Liver (tissue), 9 donors: Measurements from ENCODE around the gene PCAT6. TPM values are rescaled to one million over a fixed set of nuclear protein-coding genes. Genes with fewer than 3 reads are reported as not detected.

Experiments used
- DNase-seq: peaks from one replicate; pipeline ENCODE4 v3.0.0-alpha.2; 2017; ENCODE audit warnings: low spot score
- H3K27ac ChIP-seq, 2 donors: one replicate each; pipeline ENCODE4 v1.7.0; 2013; ENCODE audit warnings: inconsistent platforms in 2 of 2, low read length in 2 of 2, control low read depth in 1 of 2, low read depth in 1 of 2, mild to moderate bottlenecking in 1 of 2
- H3K27me3 ChIP-seq, 4 donors: one replicate each; pipeline versions ENCODE4 v1.6.1 to v1.7.0; 2013; ENCODE audit warnings: low read length in 3 of 4, inconsistent platforms in 1 of 4, mild to moderate bottlenecking in 1 of 4, moderate library complexity in 1 of 4; ENCODE audit not compliant: control insufficient read depth in 4 of 4, insufficient read depth in 4 of 4
- H3K36me3 ChIP-seq, 4 donors: one replicate each; pipeline versions ENCODE4 v1.6.1 to v1.7.0; 2013; ENCODE audit warnings: low read length in 3 of 4, mild to moderate bottlenecking in 3 of 4, low read depth in 1 of 4, moderate library complexity in 1 of 4; ENCODE audit not compliant: control insufficient read depth in 4 of 4, insufficient read depth in 3 of 4
- H3K4me1 ChIP-seq, 4 donors: one replicate each; pipeline versions ENCODE4 v1.6.1 to v1.7.0; 2013; ENCODE audit warnings: low read length in 3 of 4, mild to moderate bottlenecking in 3 of 4, moderate library complexity in 1 of 4; ENCODE audit not compliant: control insufficient read depth in 4 of 4, insufficient read depth in 4 of 4
- H3K4me3 ChIP-seq, 3 donors: one replicate each; pipeline versions ENCODE4 v1.6.1 to v1.7.0; 2013; ENCODE audit warnings: low read length in 3 of 3, control low read depth in 1 of 3, low read depth in 1 of 3, mild to moderate bottlenecking in 1 of 3
- H3K9ac ChIP-seq, 2 donors: one replicate each; pipeline ENCODE4 v1.7.0; 2013; ENCODE audit warnings: low read length in 2 of 2, mild to moderate bottlenecking in 2 of 2, moderate library complexity in 2 of 2, control low read depth in 1 of 2, low read depth in 1 of 2
- H3K9me3 ChIP-seq, 4 donors: one replicate each; pipeline versions ENCODE4 v1.6.1 to v1.7.0; 2013; ENCODE audit warnings: low read length in 3 of 4; ENCODE audit not compliant: control insufficient read depth in 4 of 4
- EGR1 ChIP-seq, 2 donors: IDR thresholded peaks; 2 replicates each; pipeline ENCODE4 v1.6.1; 2016 to 2018; ENCODE audit warnings: antibody characterized with exemption in 2 of 2, low read depth in 2 of 2
- FOXA1 ChIP-seq: IDR thresholded peaks from 2 replicates; pipeline ENCODE4 v1.6.1; 2016; ENCODE audit warnings: antibody characterized with exemption
- FOXA2 ChIP-seq: IDR thresholded peaks from 2 replicates; pipeline ENCODE4 v1.6.1; 2016; ENCODE audit warnings: antibody characterized with exemption
- GABPA ChIP-seq, 2 donors: IDR thresholded peaks in 1 of 2; conservative IDR thresholded peaks in 1 of 2; 2 replicates each; pipeline ENCODE4 v1.6.1; 2016; ENCODE audit warnings: antibody characterized with exemption in 2 of 2, mild to moderate bottlenecking in 1 of 2, moderate library complexity in 1 of 2
- HNF4A ChIP-seq, 2 donors: conservative IDR thresholded peaks; 2 replicates each; pipeline ENCODE4 v1.6.1; 2016; ENCODE audit warnings: antibody characterized with exemption in 2 of 2, mild to moderate bottlenecking in 2 of 2
- HNF4G ChIP-seq: IDR thresholded peaks from 2 replicates; pipeline ENCODE4 v1.6.1; 2016; ENCODE audit warnings: antibody characterized with exemption
- NR2F2 ChIP-seq: IDR thresholded peaks from 2 replicates; pipeline ENCODE4 v1.6.1; 2016; ENCODE audit warnings: antibody characterized with exemption
- RAD21 ChIP-seq, 2 donors: IDR thresholded peaks; 2 replicates each; pipeline ENCODE4 v1.6.1; 2016; ENCODE audit warnings: antibody characterized with exemption in 2 of 2, mild to moderate bottlenecking in 2 of 2
- RXRA ChIP-seq, 2 donors: IDR thresholded peaks; 2 replicates each; pipeline ENCODE4 v1.6.1; 2017 to 2018; ENCODE audit warnings: antibody characterized with exemption in 2 of 2, mild to moderate bottlenecking in 1 of 2
- SP1 ChIP-seq: IDR thresholded peaks from 2 replicates; pipeline ENCODE4 v1.6.1; 2018; ENCODE audit warnings: antibody characterized with exemption, mild to moderate bottlenecking
- YY1 ChIP-seq: IDR thresholded peaks from 2 replicates; pipeline ENCODE4 v1.6.1; 2016; ENCODE audit warnings: antibody characterized with exemption, mild to moderate bottlenecking
- WGBS: extraction: QIAGEN DNeasy Blood & Tissue Kit; methylation state at CpG from one replicate; pipeline ENCODE4 v1.1.7; 2013; 5-methylcytosine and 5-hydroxymethylcytosine counted together
- polyA plus RNA-seq, 2 donors: library from polyadenylated mRNA; stranded (reverse) in 1 of 2; unstranded in 1 of 2; fragments of 200-250 nt in 1 of 2; fragments of >200 nt in 1 of 2; fragmentation: Nextera tagmentation in 1 of 2; extraction: Ambion mirVana in 1 of 2; gene quantifications; one replicate each; pipeline versions ENCODE4 v1.2.1 to v1.2.3, GENCODE V29; 2013 to 2015
- total RNA-seq, 2 donors: library from RNA; depleted of rRNA; stranded (reverse); fragments of >200 nt; gene quantifications; one replicate each; pipeline ENCODE4 v1.2.3, GENCODE V29; 2014
- TF ChIP-seq, protein P1 (sequence below): IDR thresholded peaks from 2 replicates; pipeline ENCODE4 v1.6.1; 2016; ENCODE audit warnings: antibody characterized with exemption
- TF ChIP-seq, protein P2 (sequence below): fragments of 150-350 bp; IDR thresholded peaks from 2 replicates; pipeline ENCODE4 v1.5.1; 2017; ENCODE audit warnings: improper control_type of control experiment, low read depth, low read length; ENCODE audit not compliant: missing input control
- TF ChIP-seq, protein P3 (sequence below): IDR thresholded peaks from 2 replicates; pipeline ENCODE4 v1.6.1; 2016; ENCODE audit warnings: antibody characterized with exemption
- TF ChIP-seq, protein P4 (sequence below): IDR thresholded peaks from 2 replicates; pipeline ENCODE4 v1.6.1; 2016; ENCODE audit warnings: antibody characterized with exemption, mild to moderate bottlenecking
- TF ChIP-seq, protein P5 (sequence below): IDR thresholded peaks from 2 replicates; pipeline ENCODE4 v1.6.1; 2016; ENCODE audit warnings: antibody characterized with exemption
- donor health status: healthy.
- donor health status: healthy.
- donor health status: healthy.
- donor health status: healthy.
- donor health status: healthy.

The PCAT6 gene
- total and polyA plus RNA-seq, 4 donors = 0.23 to 1.2 TPM; not detected in 2

DNA sequence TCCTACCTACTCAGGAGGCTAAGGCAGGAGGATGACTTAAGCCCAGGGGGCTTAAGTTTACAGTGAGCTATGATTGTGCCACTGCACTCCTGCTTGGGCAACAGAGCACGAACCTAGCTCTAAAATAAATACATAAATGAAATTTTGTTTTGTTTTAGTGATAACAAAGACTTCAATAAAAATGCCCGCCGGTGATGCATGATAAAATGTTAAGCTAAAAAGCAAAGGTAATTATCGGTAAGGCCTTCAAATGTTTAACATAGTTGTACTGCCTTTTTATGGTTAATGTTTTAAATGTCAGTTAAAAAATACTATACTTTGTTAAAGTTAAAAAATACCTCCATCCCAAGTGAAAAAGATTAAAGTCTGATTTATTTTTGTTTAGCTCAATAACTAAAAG, 29.6 kb upstream of the PCAT6 start:
- WGBS = 86% methylated on average over 4 of the region's 4 CpGs
- Histone ChIP-seq H3K4me1 (peaks cover 0 to 5% (median 0%) of the 10 kb centered on the region in 4 donors), H3K36me3 (no peaks in the 10 kb centered on the region), H3K9me3 (no peaks in the 10 kb centered on the region), H3K27me3 (no peaks in the 10 kb centered on the region), H3K27ac (no peak overlapping the region), H3K4me3 (no peak overlapping the region), H3K9ac (no peak overlapping the region)
- no peak for DNase-seq
- TF ChIP-seq HNF4G (no peak), YY1 (no peak), FOXA1 (no peak)

DNA sequence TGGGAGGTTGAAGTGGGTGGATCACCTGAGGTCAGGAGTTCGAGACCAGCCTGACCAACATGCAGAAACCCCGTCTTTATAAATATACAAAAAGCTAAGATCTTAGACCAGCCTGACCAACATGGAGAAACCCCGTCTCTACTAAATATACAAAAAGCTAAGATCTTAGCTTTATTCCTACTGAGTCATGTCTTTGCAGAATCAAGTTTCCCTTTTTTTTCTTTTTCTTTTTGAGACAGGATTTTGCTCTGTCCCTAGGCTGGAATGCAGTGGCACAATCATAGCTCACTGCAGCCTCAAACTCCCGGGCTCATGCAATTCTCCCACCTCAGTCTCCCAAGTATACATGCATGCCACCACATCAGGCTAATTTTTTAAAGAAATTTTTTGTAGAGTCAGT, 23.9 kb upstream of the PCAT6 start:
- DNase-seq = no peak
- Histone ChIP-seq H3K27me3 (no peaks in the 10 kb centered on the region), H3K9me3 (no peaks in the 10 kb centered on the region), H3K36me3 (no peaks in the 10 kb centered on the region), H3K9ac (no peak overlapping the region), H3K4me1 (peaks cover 0 to 8% (median 4%) of the 10 kb centered on the region in 4 donors), H3K27ac (no peak overlapping the region), H3K4me3 (no peak overlapping the region)
- 74% methylated on average over 4 of the region's 4 CpGs for WGBS
- TF ChIP-seq NR2F2 (no peak), FOXA1 (no peak), GABPA (IDR thresholded peaks at IDR 0.05 in 1 of 2, conservative IDR thresholded peaks at IDR 0.05 in 1 of 2) (no peak), YY1 (no peak), RAD21 (IDR thresholded peaks at IDR 0.05) (no peak), HNF4A (conservative IDR thresholded peaks at IDR 0.05) (no peak), EGR1 (IDR thresholded peaks at IDR 0.05; ENCODE audit: low read depth in 2 of 2) (no peak), FOXA2 (no peak), RXRA (IDR thresholded peaks at IDR 0.05) (no peak), SP1 (no peak)
- TF ChIP-seq, protein P1, sequence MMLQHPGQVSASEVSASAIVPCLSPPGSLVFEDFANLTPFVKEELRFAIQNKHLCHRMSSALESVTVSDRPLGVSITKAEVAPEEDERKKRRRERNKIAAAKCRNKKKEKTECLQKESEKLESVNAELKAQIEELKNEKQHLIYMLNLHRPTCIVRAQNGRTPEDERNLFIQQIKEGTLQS = no peak
- TF ChIP-seq, protein P2, sequence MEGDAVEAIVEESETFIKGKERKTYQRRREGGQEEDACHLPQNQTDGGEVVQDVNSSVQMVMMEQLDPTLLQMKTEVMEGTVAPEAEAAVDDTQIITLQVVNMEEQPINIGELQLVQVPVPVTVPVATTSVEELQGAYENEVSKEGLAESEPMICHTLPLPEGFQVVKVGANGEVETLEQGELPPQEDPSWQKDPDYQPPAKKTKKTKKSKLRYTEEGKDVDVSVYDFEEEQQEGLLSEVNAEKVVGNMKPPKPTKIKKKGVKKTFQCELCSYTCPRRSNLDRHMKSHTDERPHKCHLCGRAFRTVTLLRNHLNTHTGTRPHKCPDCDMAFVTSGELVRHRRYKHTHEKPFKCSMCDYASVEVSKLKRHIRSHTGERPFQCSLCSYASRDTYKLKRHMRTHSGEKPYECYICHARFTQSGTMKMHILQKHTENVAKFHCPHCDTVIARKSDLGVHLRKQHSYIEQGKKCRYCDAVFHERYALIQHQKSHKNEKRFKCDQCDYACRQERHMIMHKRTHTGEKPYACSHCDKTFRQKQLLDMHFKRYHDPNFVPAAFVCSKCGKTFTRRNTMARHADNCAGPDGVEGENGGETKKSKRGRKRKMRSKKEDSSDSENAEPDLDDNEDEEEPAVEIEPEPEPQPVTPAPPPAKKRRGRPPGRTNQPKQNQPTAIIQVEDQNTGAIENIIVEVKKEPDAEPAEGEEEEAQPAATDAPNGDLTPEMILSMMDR = no peak
- TF ChIP-seq, protein P3, sequence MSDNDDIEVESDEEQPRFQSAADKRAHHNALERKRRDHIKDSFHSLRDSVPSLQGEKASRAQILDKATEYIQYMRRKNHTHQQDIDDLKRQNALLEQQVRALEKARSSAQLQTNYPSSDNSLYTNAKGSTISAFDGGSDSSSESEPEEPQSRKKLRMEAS = no peak
- TF ChIP-seq, protein P4, sequence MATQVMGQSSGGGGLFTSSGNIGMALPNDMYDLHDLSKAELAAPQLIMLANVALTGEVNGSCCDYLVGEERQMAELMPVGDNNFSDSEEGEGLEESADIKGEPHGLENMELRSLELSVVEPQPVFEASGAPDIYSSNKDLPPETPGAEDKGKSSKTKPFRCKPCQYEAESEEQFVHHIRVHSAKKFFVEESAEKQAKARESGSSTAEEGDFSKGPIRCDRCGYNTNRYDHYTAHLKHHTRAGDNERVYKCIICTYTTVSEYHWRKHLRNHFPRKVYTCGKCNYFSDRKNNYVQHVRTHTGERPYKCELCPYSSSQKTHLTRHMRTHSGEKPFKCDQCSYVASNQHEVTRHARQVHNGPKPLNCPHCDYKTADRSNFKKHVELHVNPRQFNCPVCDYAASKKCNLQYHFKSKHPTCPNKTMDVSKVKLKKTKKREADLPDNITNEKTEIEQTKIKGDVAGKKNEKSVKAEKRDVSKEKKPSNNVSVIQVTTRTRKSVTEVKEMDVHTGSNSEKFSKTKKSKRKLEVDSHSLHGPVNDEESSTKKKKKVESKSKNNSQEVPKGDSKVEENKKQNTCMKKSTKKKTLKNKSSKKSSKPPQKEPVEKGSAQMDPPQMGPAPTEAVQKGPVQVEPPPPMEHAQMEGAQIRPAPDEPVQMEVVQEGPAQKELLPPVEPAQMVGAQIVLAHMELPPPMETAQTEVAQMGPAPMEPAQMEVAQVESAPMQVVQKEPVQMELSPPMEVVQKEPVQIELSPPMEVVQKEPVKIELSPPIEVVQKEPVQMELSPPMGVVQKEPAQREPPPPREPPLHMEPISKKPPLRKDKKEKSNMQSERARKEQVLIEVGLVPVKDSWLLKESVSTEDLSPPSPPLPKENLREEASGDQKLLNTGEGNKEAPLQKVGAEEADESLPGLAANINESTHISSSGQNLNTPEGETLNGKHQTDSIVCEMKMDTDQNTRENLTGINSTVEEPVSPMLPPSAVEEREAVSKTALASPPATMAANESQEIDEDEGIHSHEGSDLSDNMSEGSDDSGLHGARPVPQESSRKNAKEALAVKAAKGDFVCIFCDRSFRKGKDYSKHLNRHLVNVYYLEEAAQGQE = no peak
- TF ChIP-seq, protein P5, sequence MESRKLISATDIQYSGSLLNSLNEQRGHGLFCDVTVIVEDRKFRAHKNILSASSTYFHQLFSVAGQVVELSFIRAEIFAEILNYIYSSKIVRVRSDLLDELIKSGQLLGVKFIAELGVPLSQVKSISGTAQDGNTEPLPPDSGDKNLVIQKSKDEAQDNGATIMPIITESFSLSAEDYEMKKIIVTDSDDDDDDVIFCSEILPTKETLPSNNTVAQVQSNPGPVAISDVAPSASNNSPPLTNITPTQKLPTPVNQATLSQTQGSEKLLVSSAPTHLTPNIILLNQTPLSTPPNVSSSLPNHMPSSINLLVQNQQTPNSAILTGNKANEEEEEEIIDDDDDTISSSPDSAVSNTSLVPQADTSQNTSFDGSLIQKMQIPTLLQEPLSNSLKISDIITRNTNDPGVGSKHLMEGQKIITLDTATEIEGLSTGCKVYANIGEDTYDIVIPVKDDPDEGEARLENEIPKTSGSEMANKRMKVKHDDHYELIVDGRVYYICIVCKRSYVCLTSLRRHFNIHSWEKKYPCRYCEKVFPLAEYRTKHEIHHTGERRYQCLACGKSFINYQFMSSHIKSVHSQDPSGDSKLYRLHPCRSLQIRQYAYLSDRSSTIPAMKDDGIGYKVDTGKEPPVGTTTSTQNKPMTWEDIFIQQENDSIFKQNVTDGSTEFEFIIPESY = no peak
